Gastrocnemius medialis (tissue), 4 donors: ENCODE measurements around the gene GRM1.

Source experiments
- POLR2A ChIP-seq, 2 donors: fragments of 450-650 bp; IDR thresholded peaks; one replicate each; pipeline ENCODE4 v1.6.1; 2017; ENCODE audit warnings: antibody characterized with exemption in 2 of 2, mild to moderate bottlenecking in 2 of 2, moderate library complexity in 2 of 2
- TF ChIP-seq, protein P1 (sequence below), 5 experiments: fragments of 450-650 bp in 3 of 5; fragments of 200-600 bp in 2 of 5; sonication (generic) in 2 of 5; IDR thresholded peaks in 4 of 5; conservative IDR thresholded peaks in 1 of 5; 1 replicate in 4 of 5; 2 replicates in 1 of 5; pipeline ENCODE4 v1.5.1; 2016 to 2019; ENCODE audit warnings: antibody characterized with exemption in 5 of 5, mild to moderate bottlenecking in 3 of 5, moderate library complexity in 3 of 5

DNA sequence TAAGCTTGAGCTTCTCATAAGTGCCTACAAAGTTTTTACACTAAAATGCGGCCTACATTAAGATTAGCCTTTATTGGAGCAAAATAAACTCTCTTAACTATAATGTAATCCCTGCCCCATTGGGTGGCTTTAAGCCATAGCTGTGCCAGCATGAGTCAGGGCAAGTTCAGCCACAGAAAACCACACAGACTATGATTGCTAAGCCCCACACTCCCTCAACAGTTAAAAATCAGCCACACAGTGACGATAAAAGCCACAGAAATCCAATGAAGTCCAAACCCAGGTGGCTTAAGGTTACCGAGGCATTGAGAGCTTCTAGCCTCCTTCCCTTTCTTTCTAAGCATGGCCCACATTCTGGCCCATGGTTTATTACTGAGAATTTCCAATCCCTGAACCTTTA is 61.6 kb downstream of the GRM1 start:
- TF ChIP-seq, protein P1, sequence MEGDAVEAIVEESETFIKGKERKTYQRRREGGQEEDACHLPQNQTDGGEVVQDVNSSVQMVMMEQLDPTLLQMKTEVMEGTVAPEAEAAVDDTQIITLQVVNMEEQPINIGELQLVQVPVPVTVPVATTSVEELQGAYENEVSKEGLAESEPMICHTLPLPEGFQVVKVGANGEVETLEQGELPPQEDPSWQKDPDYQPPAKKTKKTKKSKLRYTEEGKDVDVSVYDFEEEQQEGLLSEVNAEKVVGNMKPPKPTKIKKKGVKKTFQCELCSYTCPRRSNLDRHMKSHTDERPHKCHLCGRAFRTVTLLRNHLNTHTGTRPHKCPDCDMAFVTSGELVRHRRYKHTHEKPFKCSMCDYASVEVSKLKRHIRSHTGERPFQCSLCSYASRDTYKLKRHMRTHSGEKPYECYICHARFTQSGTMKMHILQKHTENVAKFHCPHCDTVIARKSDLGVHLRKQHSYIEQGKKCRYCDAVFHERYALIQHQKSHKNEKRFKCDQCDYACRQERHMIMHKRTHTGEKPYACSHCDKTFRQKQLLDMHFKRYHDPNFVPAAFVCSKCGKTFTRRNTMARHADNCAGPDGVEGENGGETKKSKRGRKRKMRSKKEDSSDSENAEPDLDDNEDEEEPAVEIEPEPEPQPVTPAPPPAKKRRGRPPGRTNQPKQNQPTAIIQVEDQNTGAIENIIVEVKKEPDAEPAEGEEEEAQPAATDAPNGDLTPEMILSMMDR (IDR thresholded peaks at IDR 0.05 in 4 of 5, conservative IDR thresholded peaks at IDR 0.05 in 1 of 5) = no peak
- TF ChIP-seq POLR2A (IDR thresholded peaks at IDR 0.05) = no peak
